HG03196 (cell line): ENCODE measurements around the gene AHCY.
"Not testable (repeated sequence)": the region's sequence is repeated elsewhere in the genome, so short reads cannot be mapped to it uniquely, and the experiment has no call there.

ENCODE experiments used
- ATAC-seq: cut with Tn5 transposase; IDR thresholded peaks from one replicate; pipeline ENCODE4 v1.9.1; 2021; ENCODE audit not compliant: unreplicated experiment

The AHCY gene

GRCh38 chr20:34262488-34263288 is 40.5 kb downstream of the AHCY start:
- no peak for ATAC-seq

GRCh38 chr20:34260208-34260942 is 42.8 kb downstream of the AHCY start:
- ATAC-seq, result no peak

- ATAC-seq, result no peak
Observed at GRCh38 chr20:34256629-34257124, 46.5 kb downstream of the AHCY start.

- no peak for ATAC-seq
Observed at GRCh38 chr20:34254979-34255378, 48.2 kb downstream of the AHCY start.

GRCh38 chr20:34252431-34253086 is 50.6 kb downstream of the AHCY start:
- ATAC-seq, result not testable (repeated sequence)

- ATAC-seq, result no peak
Observed at GRCh38 chr20:34251619-34252018, 51.5 kb downstream of the AHCY start.

- no peak for ATAC-seq
Observed at GRCh38 chr20:34250005-34250404, 53.1 kb downstream of the AHCY start.

- no peak for ATAC-seq
Observed at GRCh38 chr20:34249291-34249690, 53.9 kb downstream of the AHCY start.

- no peak for ATAC-seq
Observed at GRCh38 chr20:34246126-34246626, 57.0 kb downstream of the AHCY start.

GRCh38 chr20:34243377-34243776 is 59.8 kb downstream of the AHCY start:
- ATAC-seq, result no peak

GRCh38 chr20:34242879-34243278 is 60.3 kb downstream of the AHCY start:
- ATAC-seq, result no peak

- ATAC-seq, result not testable (repeated sequence)
Observed at GRCh38 chr20:34242015-34242414, 61.1 kb downstream of the AHCY start.

GRCh38 chr20:34240693-34241615 is 62.2 kb downstream of the AHCY start, which contains the start of gene ASIP:
Gene ASIP (plus strand): TSS chr20:34241423. CDS start chr20:34260375, 18,952 bp downstream.
- no peak for ATAC-seq

GRCh38 chr20:34240121-34240520 is 63.0 kb downstream of the AHCY start:
- no peak for ATAC-seq

- ATAC-seq, result no peak
Observed at GRCh38 chr20:34237942-34238341, 65.2 kb downstream of the AHCY start.

- ATAC-seq, result no peak
Observed at GRCh38 chr20:34235875-34236274, 67.3 kb downstream of the AHCY start.

- no peak for ATAC-seq
Observed at GRCh38 chr20:34233687-34234086, 69.5 kb downstream of the AHCY start.

- ATAC-seq, result no peak
Observed at GRCh38 chr20:34232494-34233087, 70.6 kb downstream of the AHCY start.

- no peak for ATAC-seq
Observed at GRCh38 chr20:34231634-34232033, 71.5 kb downstream of the AHCY start.
